Suprapubic skin (tissue), 4 donors: Measurements from ENCODE around the gene TMEM53. TPM values are rescaled to one million over a fixed set of nuclear protein-coding genes. Genes with fewer than 3 reads are reported as not detected.

ENCODE experiments used
- DNase-seq, 2 donors: peaks; one replicate each; pipeline ENCODE4 v3.0.0-alpha.2; 2019; ENCODE audit warnings: low spot score in 2 of 2
- H3K27ac ChIP-seq: fragments of 200-600 bp; sonication (generic); one replicate; pipeline ENCODE4 v1.5.1; 2019
- H3K27me3 ChIP-seq: fragments of 200-600 bp; sonication (generic); one replicate; pipeline ENCODE4 v1.5.1; 2019
- H3K36me3 ChIP-seq: fragments of 200-600 bp; sonication (generic); one replicate; pipeline ENCODE4 v1.5.1; 2019
- H3K4me1 ChIP-seq: fragments of 200-600 bp; sonication (generic); one replicate; pipeline ENCODE4 v1.5.1; 2019
- H3K4me3 ChIP-seq: fragments of 200-600 bp; sonication (generic); one replicate; pipeline ENCODE4 v1.5.1; 2019; ENCODE audit warnings: mild to moderate bottlenecking
- H3K9me3 ChIP-seq: fragments of 200-600 bp; sonication (generic); one replicate; pipeline ENCODE4 v1.5.1; 2019
- EP300 ChIP-seq: sonication (generic); formaldehyde crosslinking; IDR thresholded peaks from one replicate; pipeline ENCODE4 v1.6.1; 2017; ENCODE audit warnings: antibody characterized with exemption
- POLR2A ChIP-seq, 2 donors: fragments of 450-650 bp; IDR thresholded peaks; one replicate each; pipeline ENCODE4 v1.6.1; 2017; ENCODE audit warnings: antibody characterized with exemption in 2 of 2, mild to moderate bottlenecking in 2 of 2, moderate library complexity in 2 of 2
- POLR2AphosphoS5 ChIP-seq, 3 donors: sonication (generic); formaldehyde crosslinking; IDR thresholded peaks; one replicate each; pipeline ENCODE4 v1.6.1; 2017; ENCODE audit warnings: antibody characterized with exemption in 3 of 3
- WGBS: methylation state at CpG from one replicate; pipeline ENCODE4 v1.1.5; 2018; 5-methylcytosine and 5-hydroxymethylcytosine counted together
- total RNA-seq, 4 donors: library from RNA; depleted of rRNA; stranded (reverse); fragments of >200 nt; gene quantifications; one replicate each; pipeline ENCODE4 v1.1.0, GENCODE V29; 2016
- TF ChIP-seq, protein P1 (sequence below), 2 donors: fragments of 200-600 bp in 1 of 2; fragments of 450-650 bp in 1 of 2; sonication (generic) in 1 of 2; IDR thresholded peaks; one replicate each; pipeline ENCODE4 v1.5.1; 2016 to 2019; ENCODE audit warnings: antibody characterized with exemption in 2 of 2, mild to moderate bottlenecking in 1 of 2, moderate library complexity in 1 of 2

Gene TMEM53
- total RNA-seq, 4 donors from 2014 or later = 2.3 to 9.9 (median 4.3) TPM

DNA sequence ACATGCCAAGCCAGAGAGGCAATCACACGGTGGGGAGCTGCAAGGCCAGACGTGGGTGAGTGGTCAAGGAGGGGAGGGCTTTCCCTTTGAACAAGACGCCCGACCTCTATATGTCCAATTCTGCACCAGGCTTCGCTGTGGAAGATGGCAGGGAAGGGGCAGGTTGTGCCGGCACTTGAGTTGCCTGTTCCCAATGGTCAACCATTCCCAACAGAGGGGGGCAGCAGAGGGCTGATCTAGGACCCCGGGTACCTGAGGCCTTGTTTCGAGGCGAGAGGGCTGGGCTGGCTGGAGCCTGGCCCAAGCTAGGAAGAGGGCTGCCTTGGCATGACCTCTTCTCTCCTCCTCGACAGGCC, 64.9 kb downstream of the TMEM53 start:
- no peak for DNase-seq
- H3K4me1 ChIP-seq = no peaks in the 10 kb centered on the region
- peaks cover 10% of the 10 kb centered on the region for H3K27me3 ChIP-seq
- H3K4me3 ChIP-seq = no peak overlapping the region
- TF ChIP-seq POLR2AphosphoS5 (IDR thresholded peaks at IDR 0.05) (no peak), EP300 (no peak), POLR2A (IDR thresholded peaks at IDR 0.05) (no peak)
- TF ChIP-seq, protein P1, sequence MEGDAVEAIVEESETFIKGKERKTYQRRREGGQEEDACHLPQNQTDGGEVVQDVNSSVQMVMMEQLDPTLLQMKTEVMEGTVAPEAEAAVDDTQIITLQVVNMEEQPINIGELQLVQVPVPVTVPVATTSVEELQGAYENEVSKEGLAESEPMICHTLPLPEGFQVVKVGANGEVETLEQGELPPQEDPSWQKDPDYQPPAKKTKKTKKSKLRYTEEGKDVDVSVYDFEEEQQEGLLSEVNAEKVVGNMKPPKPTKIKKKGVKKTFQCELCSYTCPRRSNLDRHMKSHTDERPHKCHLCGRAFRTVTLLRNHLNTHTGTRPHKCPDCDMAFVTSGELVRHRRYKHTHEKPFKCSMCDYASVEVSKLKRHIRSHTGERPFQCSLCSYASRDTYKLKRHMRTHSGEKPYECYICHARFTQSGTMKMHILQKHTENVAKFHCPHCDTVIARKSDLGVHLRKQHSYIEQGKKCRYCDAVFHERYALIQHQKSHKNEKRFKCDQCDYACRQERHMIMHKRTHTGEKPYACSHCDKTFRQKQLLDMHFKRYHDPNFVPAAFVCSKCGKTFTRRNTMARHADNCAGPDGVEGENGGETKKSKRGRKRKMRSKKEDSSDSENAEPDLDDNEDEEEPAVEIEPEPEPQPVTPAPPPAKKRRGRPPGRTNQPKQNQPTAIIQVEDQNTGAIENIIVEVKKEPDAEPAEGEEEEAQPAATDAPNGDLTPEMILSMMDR (IDR thresholded peaks at IDR 0.05) = no peak
- no peaks in the 10 kb centered on the region for H3K9me3 ChIP-seq
- WGBS = 50% methylated on average over 9 of the region's 10 CpGs
- H3K27ac ChIP-seq = no peak overlapping the region
- H3K36me3 ChIP-seq = no peaks in the 10 kb centered on the region

DNA sequence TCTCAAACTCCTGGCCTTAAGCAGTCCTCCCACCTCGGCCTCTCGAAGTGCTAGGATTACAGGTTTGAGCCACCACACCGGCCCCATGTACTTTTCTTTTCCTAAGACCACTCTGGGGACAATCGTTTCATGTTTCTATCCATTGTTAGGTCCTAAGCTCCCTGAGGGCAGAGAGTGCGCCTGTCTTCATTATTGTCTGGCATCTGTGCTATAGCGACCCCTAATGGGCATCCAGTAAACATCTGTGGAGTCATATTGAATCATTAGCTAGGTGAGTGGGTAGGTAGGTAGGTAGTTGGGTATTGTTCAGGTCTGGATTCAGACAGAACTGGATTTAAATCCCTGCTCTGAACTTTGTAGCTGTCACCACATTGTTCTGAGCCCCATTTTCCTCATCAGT, 66.1 kb downstream of the TMEM53 start:
- TF ChIP-seq EP300 (no peak), POLR2A (IDR thresholded peaks at IDR 0.05) (no peak), POLR2AphosphoS5 (IDR thresholded peaks at IDR 0.05) (no peak)
- TF ChIP-seq, protein P1 (IDR thresholded peaks at IDR 0.05) = no peak
- Histone ChIP-seq H3K27ac (no peak overlapping the region), H3K27me3 (peaks cover 15% of the 10 kb centered on the region), H3K9me3 (no peaks in the 10 kb centered on the region), H3K4me3 (no peak overlapping the region), H3K4me1 (no peaks in the 10 kb centered on the region), H3K36me3 (no peaks in the 10 kb centered on the region)
- WGBS = 90% methylated on average over 6 of the region's 6 CpGs
- no peak for DNase-seq

DNA sequence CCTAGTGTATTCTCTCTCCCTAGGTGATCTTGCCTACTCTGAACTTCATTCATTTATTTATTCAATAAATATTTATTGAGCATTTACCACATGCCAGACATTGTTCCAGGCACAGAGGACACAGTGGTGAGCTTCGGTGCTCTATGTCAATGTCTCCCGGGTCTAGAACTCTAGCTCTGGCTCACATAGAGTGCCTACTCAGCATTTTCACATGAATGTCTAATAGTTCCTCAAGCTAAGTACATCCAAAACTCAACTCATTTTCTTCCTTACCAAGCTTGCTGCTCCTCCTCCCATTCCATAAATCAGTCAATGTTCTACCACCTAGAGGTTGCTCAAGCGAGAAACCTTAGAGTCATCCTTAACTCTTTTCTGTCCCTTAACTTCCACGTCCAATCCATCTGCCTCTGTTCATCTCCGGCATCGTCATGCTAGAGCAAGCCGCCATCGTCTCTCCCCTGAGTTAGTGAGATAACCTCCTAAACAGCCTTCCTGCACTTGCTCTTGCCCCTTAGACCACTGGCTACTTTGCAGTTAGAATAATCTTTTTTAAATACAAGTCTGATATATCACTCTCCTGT, 67.5 kb downstream of the TMEM53 start:
- no peak overlapping the region for H3K4me3 ChIP-seq
- H3K9me3 ChIP-seq = no peaks in the 10 kb centered on the region
- no peaks in the 10 kb centered on the region for H3K36me3 ChIP-seq
- H3K4me1 ChIP-seq = no peaks in the 10 kb centered on the region
- peaks cover 28% of the 10 kb centered on the region for H3K27me3 ChIP-seq
- TF ChIP-seq POLR2AphosphoS5 (IDR thresholded peaks at IDR 0.05) (no peak), EP300 (no peak), POLR2A (IDR thresholded peaks at IDR 0.05) (no peak)
- TF ChIP-seq, protein P1 (IDR thresholded peaks at IDR 0.05) = no peak
- DNase-seq = no peak
- H3K27ac ChIP-seq = no peak overlapping the region
- 80% methylated on average over 8 of the region's 8 CpGs for WGBS

DNA sequence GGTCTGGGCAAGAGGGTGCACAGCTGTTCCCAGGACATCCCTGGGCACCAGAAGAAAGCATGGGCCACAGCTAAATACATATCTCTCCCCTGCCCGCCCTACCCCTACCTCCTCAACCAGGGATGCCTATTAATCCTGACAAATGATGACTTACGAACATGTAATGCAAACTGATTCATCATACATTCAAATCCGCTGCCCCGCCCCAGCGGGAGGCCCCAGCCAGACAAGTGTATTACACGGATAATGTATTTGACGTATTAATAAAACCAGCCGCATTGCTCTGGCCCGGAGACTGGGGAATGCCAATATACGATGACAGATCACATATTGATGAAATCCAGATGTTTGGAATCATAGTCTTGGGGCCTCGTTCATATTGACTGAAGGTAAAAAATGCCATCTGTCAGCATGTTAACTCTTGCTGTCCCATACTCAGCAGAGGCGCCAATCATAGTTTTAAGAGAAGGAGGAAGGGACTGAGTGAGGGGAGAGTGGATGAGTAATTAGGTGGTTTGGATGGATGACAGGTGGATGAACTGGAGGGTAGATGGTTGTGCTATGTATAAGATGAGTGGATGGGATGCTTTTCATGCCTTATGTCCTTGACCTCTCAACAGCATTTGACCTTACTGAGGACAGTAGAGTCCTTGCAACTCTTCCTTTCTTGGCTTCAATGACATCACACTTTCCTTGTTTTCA, 68.2 kb downstream of the TMEM53 start:
- TF ChIP-seq POLR2AphosphoS5 (IDR thresholded peaks at IDR 0.05) (no peak), EP300 (no peak), POLR2A (IDR thresholded peaks at IDR 0.05) (no peak)
- TF ChIP-seq, protein P1 (IDR thresholded peaks at IDR 0.05) = no peak
- DNase-seq = no peak
- 65% methylated on average over 12 of the region's 12 CpGs for WGBS

DNA sequence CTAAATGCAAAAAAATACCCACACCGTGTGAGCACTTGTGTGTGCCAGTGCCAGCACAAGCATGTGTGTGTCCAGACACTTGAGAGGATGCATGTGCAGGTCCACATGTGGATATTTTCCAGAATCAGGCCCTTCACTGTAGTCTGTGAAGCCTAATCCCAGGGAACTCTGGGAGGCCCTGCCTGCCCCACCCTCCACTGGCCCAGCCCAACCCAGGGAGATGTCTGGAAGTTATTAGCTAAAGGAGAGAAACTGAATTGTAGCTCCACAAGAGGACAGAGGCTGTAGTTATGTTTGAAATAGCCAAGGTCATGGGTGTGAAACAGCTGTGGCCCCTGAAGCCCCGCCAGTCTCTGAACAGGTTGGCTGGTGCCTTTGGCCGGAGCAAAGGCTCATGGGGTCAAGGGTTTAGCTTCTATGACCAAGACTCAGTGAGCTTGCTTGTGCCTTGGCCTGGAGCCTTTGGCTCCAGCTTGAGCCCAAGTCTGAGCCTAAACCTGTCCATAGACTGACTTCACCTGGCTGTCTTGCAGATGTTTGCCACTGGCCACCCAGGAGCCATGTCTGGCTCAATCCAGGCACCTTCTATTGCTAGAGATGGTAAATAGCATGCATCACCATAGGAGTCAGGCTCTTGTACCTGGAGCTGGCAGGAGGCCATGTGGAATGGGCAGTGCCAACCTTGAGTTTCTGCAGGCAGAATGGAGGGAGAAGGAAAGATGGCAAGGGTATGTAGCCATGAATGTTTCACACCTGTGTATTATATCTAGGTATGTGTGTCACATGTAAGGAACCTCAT, 69.9 kb downstream of the TMEM53 start:
- WGBS = 70% methylated on average over 3 of the region's 3 CpGs
- peaks cover 36% of the 10 kb centered on the region for H3K27me3 ChIP-seq
- no peaks in the 10 kb centered on the region for H3K4me1 ChIP-seq
- H3K27ac ChIP-seq = no peak overlapping the region
- H3K36me3 ChIP-seq = no peaks in the 10 kb centered on the region
- no peak overlapping the region for H3K4me3 ChIP-seq
- DNase-seq = no peak
- TF ChIP-seq POLR2AphosphoS5 (IDR thresholded peaks at IDR 0.05) = no peak
- H3K9me3 ChIP-seq = no peaks in the 10 kb centered on the region

More for the DNA sequence above, 68.2 kb downstream of the TMEM53 start:
- Histone ChIP-seq H3K9me3 (no peaks in the 10 kb centered on the region), H3K27me3 (peaks cover 32% of the 10 kb centered on the region), H3K4me3 (no peak overlapping the region), H3K27ac (no peak overlapping the region), H3K4me1 (no peaks in the 10 kb centered on the region), H3K36me3 (no peaks in the 10 kb centered on the region)
